GM12874 (cell line): ENCODE measurements around the gene VMO1.

Experiments
- TF ChIP-seq, protein P1 (sequence below): IDR thresholded peaks from 2 replicates; pipeline ENCODE4 v1.5.1; 2011; ENCODE audit warnings: low read depth, mild to moderate bottlenecking, control low read depth, low read length, moderate library complexity; ENCODE audit not compliant: insufficient read depth

VMO1 gene

DNA sequence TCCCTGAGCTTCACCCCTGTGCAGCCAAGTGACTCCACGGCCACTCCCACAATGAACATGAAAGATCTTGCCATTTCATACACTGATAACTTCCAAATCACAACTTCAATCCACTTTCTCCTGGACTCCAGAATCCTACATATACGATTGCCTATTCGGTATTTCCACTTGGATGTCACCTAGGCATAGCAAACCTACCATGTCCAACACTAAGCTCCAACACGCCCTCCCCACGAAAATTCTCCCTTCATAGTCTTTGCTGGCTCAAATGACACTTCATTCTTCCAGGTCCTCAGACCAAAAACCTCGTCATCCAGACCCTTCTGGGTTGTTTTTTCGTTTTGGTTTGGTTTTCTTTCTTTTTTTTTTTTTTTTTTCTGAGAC is 4.5 kb upstream of the VMO1 start:
- TF ChIP-seq, protein P1, sequence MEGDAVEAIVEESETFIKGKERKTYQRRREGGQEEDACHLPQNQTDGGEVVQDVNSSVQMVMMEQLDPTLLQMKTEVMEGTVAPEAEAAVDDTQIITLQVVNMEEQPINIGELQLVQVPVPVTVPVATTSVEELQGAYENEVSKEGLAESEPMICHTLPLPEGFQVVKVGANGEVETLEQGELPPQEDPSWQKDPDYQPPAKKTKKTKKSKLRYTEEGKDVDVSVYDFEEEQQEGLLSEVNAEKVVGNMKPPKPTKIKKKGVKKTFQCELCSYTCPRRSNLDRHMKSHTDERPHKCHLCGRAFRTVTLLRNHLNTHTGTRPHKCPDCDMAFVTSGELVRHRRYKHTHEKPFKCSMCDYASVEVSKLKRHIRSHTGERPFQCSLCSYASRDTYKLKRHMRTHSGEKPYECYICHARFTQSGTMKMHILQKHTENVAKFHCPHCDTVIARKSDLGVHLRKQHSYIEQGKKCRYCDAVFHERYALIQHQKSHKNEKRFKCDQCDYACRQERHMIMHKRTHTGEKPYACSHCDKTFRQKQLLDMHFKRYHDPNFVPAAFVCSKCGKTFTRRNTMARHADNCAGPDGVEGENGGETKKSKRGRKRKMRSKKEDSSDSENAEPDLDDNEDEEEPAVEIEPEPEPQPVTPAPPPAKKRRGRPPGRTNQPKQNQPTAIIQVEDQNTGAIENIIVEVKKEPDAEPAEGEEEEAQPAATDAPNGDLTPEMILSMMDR: no peak

DNA sequence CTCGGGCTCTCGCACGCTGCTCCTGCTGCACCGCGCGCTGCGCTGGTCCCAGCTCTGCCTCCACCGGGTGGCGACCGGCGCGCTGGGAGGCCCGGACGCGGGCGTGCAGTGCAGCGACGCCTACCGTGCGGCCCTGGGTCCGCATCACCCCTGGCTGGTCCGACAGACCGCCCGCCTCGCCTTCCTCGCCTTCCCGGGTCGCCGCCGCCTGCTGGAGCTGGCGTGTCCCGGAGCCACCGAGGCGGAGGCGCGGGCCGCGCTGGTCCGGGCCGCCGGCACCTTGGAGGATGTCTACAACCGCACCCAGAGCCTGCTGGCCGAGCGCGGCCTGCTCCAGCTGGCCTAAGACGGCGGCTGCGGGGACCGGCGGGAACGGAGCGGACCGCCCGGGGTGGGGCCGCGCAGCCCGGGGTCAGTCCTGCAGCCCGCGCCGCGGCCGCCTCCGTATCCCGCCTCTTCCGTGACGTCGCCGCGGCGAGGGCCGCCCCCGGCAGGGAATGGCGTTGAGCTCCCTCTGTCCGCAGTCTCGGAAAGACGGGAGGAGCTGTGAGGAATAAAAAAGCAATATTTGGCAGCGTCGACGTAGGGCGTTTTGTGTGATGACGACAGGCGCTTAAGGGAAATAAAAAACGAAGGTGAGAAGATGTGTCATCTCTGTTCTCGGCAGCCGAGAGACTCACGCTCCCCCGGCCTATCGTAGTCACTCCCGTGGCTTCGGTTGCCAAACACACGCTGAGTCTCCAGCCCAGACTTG is 4.0 kb upstream of the VMO1 start:
- TF ChIP-seq, protein P1: peak; percentile 93

DNA sequence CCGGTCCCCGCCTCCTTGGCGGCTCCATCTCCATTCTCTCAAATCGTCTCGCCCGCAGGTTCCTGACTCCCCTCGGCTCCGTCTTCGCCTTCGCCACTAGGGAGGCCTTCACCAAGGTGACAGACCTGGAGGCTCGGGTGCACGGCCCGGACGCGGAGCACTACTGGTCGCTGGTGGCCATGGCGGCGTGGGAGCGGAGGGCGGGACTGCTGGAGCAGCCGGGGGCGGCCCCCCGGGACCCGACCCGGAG is 3.5 kb upstream of the VMO1 start:
- TF ChIP-seq, protein P1: no peak

DNA sequence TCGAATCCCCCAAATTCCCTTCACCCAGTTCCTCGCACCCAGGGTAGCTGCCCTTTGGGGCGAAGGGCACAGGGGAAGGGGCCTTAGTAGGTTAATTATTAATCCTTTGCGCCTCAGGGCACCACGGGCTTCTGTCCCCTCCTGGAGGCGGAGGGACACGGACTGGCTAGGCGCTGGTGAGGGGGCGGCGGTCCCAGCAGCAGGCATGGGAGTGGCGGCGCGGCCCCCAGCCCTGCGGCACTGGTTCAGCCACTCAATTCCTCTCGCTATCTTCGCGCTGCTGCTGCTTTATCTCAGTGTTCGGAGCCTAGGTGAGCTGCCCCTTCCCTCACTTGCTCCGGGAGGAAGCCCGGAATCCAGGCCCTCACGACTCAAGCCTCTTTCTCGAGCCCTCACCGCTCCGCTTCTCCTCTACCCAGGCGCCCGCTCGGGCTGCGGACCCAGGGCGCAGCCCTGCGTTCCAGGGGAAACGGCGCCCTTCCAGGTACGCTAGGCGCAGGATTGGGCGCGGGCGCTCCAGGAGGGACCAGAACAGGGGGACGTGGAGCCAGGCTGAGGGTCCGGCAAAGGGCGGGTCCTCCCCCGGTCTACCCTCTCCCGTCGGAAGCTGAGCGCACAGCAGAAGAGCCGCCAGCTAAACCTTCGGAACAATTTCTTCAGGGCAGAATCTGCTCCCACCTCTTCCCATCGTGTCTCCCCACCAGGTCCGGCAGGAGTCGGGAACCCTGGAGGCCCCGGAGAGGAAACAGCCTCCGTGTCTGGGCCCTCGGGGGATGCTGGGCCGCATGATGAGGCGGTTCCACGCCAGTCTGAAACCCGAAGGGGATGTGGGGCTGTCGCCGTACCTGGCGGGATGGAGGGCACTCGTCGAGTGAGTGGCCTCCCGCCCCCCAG is 2.9 kb upstream of the VMO1 start, which contains the start of gene GLTPD2:
TSS of gene GLTPD2 (plus strand) at position 158 of the 894 bp plus-strand sequence. CDS start at position 206, 48 bp downstream.
- TF ChIP-seq, protein P1: no peak

DNA sequence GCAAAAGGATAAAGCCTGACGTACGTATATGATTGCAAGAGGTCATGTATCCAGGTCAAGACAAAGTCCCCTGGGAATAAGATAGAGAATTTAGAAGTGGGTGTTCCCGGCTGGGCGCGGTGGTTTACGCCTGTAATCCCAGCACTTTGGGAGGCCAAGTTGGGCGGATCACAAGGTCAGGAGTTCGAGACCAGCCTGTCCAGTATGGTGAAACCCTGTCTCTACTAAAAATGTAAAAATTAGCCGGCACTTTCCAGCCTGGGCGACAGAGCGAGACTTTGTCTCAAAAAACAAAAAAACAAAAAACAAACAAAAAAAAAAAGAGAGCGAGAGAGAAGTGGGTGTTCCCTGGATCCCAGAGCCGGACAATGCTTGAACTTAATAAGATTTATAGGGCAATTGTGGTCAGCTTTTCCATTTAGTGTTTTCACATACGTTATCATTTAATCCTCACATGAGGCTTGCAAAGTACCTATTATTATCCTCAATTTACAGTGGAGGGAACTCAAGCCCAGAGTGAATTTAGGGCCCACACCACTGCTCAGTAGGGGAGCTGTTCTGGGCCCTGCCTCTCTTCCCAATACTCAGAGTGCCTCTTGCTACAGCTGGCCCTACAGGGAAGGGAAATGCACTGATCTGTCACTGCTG is 2.1 kb upstream of the VMO1 start:
- TF ChIP-seq, protein P1: no peak

DNA sequence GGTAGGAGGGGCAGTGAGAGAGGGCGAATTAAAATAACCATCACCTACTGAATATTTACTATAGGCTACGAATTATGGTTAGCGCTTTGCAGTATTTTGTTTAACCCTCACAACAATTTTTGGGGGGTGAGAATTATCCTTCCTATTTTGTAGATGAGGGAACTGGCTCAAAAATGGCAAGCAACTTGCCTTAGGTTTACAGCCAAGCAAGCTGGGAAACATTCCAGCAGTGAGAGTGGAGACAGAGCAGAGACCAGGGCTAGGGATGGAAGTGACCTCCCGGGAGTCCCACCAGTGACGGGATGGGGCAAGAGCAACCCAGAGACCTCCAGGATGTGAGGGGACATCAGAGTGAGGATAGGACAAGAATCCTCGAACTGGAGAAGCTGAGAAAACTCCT is 352 bp upstream of the VMO1 start:
- TF ChIP-seq, protein P1: no peak
